ENCODE results near the gene BACE1-AS. TPM values are rescaled to one million over a fixed set of nuclear protein-coding genes. Genes with fewer than 3 reads are reported as not detected.

Gene BACE1-AS
- total RNA-seq (10 to 100 TPM in 3 of 5 donors, 1 to 10 TPM in 2; 4.5 to 11.3 (median 10.1) TPM), total RNA-seq (0.68 to 18.6 (median 4.8) reads per million in 29 experiments)
- total RNA-seq (2013), result 7.8 TPM

- 100% methylated on average over 3 of the region's 8 CpGs for WGBS (ENCODE audit: insufficient coverage)
- Histone ChIP-seq H3K36me3 (ENCODE audit: control insufficient read depth in 2 of 2, extremely low read depth in 1 of 2, insufficient read depth in 1 of 2, low read length in 1 of 2) (peaks cover 11 to 12% of the 10 kb centered on the region in 2 donors), H3K9me3 (no peaks in the 10 kb centered on the region), H3K4me1 (ENCODE audit: control insufficient read depth in 1 of 2, extremely low read depth in 1 of 2, insufficient read depth in 2 of 2, low read length in 2 of 2) (peaks cover 0 to 3% of the 10 kb centered on the region in 2 experiments), H3K27ac (ENCODE audit: low read length) (no peak within 1 kb of the TSS), H3K27me3 (replicated peaks in 1 of 2; ENCODE audit: control insufficient read depth in 2 of 2, extremely low read depth in 1 of 2, insufficient read depth in 2 of 2, low read length in 1 of 2) (no peaks in the 10 kb centered on the region), H3K4me3 (ENCODE audit: control insufficient read depth in 1 of 2, extremely low read depth in 1 of 2, low read length in 1 of 2) (no peak within 1 kb of the TSS)
- CTCF ChIA-PET, result no interaction called here
- no peaks in the 10 kb centered on the region for H3K9me3 Mint-ChIP-seq
- H3K27ac Mint-ChIP-seq, result no peak within 1 kb of the TSS
- peaks cover 0 to 18% (median 6%) of the 10 kb centered on the region in 3 donors for H3K4me1 Mint-ChIP-seq
- H3K4me3 Mint-ChIP-seq, result no peak within 1 kb of the TSS
- POLR2A ChIA-PET, result no interaction called here
- ATAC-seq (replicated peaks in 1 of 4) (no peak), DNase-seq (no peak)
- peaks cover 46% of the 10 kb centered on the region for H3K36me3 Mint-ChIP-seq
- H3K27me3 Mint-ChIP-seq, result no peaks in the 10 kb centered on the region
These were observed at the start of gene BACE1-AS for GRCh38 chr11:117290809-117291396. TSS of gene BACE1-AS (plus strand) at chr11:117291346.

GRCh38 chr11:117248341-117248740 lies 42.8 kb upstream of the BACE1-AS start:
- Mint-ChIP-seq H3K27ac (no peak overlapping the region), H3K36me3 (peaks cover 46% of the 10 kb centered on the region), H3K27me3 (no peaks in the 10 kb centered on the region), H3K4me3 (no peak overlapping the region), H3K9me3 (no peaks in the 10 kb centered on the region), H3K4me1 (no peaks in the 10 kb centered on the region)
- ChIA-PET POLR2A (no interaction called here), CTCF (no interaction called here)
- WGBS (ENCODE audit: insufficient coverage), result 100% methylated on average over 1 of the region's 4 CpGs
- no peak for DNase-seq
- no peaks in the 10 kb centered on the region for H3K4me1 ChIP-seq (ENCODE audit: control insufficient read depth in 1 of 2, extremely low read depth in 1 of 2, insufficient read depth in 2 of 2, low read length in 2 of 2)
- H3K36me3 ChIP-seq (ENCODE audit: control insufficient read depth in 2 of 2, extremely low read depth in 1 of 2, insufficient read depth in 1 of 2, low read length in 1 of 2), result peaks cover 4 to 45% of the 10 kb centered on the region in 2 donors
- no peak overlapping the region for H3K27ac ChIP-seq (ENCODE audit: low read length)
- no peaks in the 10 kb centered on the region for H3K9me3 ChIP-seq
- no peaks in the 10 kb centered on the region for H3K27me3 ChIP-seq (replicated peaks in 1 of 2; ENCODE audit: control insufficient read depth in 2 of 2, extremely low read depth in 1 of 2, insufficient read depth in 2 of 2, low read length in 1 of 2)
- ATAC-seq (replicated peaks in 1 of 4), result no peak
- no peak overlapping the region for H3K4me3 ChIP-seq (ENCODE audit: control insufficient read depth in 1 of 2, extremely low read depth in 1 of 2, low read length in 1 of 2)

- WGBS (ENCODE audit: insufficient coverage), result 100% methylated on average over 1 of the region's 4 CpGs
- ChIA-PET POLR2A (no interaction called here), CTCF (no interaction called here)
- Histone ChIP-seq H3K27ac (ENCODE audit: low read length) (no peak overlapping the region), H3K4me1 (ENCODE audit: control insufficient read depth in 1 of 2, extremely low read depth in 1 of 2, insufficient read depth in 2 of 2, low read length in 2 of 2) (no peaks in the 10 kb centered on the region), H3K36me3 (ENCODE audit: control insufficient read depth in 2 of 2, extremely low read depth in 1 of 2, insufficient read depth in 1 of 2, low read length in 1 of 2) (peaks cover 4 to 42% of the 10 kb centered on the region in 2 donors), H3K27me3 (replicated peaks in 1 of 2; ENCODE audit: control insufficient read depth in 2 of 2, extremely low read depth in 1 of 2, insufficient read depth in 2 of 2, low read length in 1 of 2) (no peaks in the 10 kb centered on the region), H3K4me3 (ENCODE audit: control insufficient read depth in 1 of 2, extremely low read depth in 1 of 2, low read length in 1 of 2) (no peak overlapping the region), H3K9me3 (no peaks in the 10 kb centered on the region)
- H3K27me3 Mint-ChIP-seq, result no peaks in the 10 kb centered on the region
- H3K36me3 Mint-ChIP-seq, result peaks cover 44% of the 10 kb centered on the region
- ATAC-seq (replicated peaks in 1 of 4), result no peak
- DNase-seq, result no peak
- no peak overlapping the region for H3K27ac Mint-ChIP-seq
- no peak overlapping the region for H3K4me3 Mint-ChIP-seq
- H3K4me1 Mint-ChIP-seq, result no peaks in the 10 kb centered on the region
- no peaks in the 10 kb centered on the region for H3K9me3 Mint-ChIP-seq
These were observed 41.6 kb upstream of the BACE1-AS start for GRCh38 chr11:117249571-117249970.

- H3K27me3 ChIP-seq (replicated peaks in 1 of 2; ENCODE audit: control insufficient read depth in 2 of 2, extremely low read depth in 1 of 2, insufficient read depth in 2 of 2, low read length in 1 of 2), result no peaks in the 10 kb centered on the region
- Mint-ChIP-seq H3K27ac (no peak overlapping the region), H3K4me3 (no peak overlapping the region), H3K27me3 (no peaks in the 10 kb centered on the region), H3K9me3 (no peaks in the 10 kb centered on the region), H3K4me1 (no peaks in the 10 kb centered on the region), H3K36me3 (peaks cover 43% of the 10 kb centered on the region)
- H3K4me3 ChIP-seq (ENCODE audit: control insufficient read depth in 1 of 2, extremely low read depth in 1 of 2, low read length in 1 of 2), result no peak overlapping the region
- peaks cover 0 to 28% of the 10 kb centered on the region in 2 donors for H3K36me3 ChIP-seq (ENCODE audit: control insufficient read depth in 2 of 2, extremely low read depth in 1 of 2, insufficient read depth in 1 of 2, low read length in 1 of 2)
- no peak for DNase-seq
- POLR2A ChIA-PET, result no interaction called here
- WGBS (ENCODE audit: insufficient coverage), result 81% methylated on average over 2 of the region's 10 CpGs
- CTCF ChIA-PET, result no interaction called here
- no peak for ATAC-seq (replicated peaks in 1 of 4)
- H3K4me1 ChIP-seq (ENCODE audit: control insufficient read depth in 1 of 2, extremely low read depth in 1 of 2, insufficient read depth in 2 of 2, low read length in 2 of 2), result no peaks in the 10 kb centered on the region
- H3K27ac ChIP-seq (ENCODE audit: low read length), result no peak overlapping the region
- H3K9me3 ChIP-seq, result no peaks in the 10 kb centered on the region
These were observed 39.6 kb upstream of the BACE1-AS start for GRCh38 chr11:117251506-117251905.

GRCh38 chr11:117255966-117256365 lies 35.2 kb upstream of the BACE1-AS start:
- POLR2A ChIA-PET, result no interaction called here
- peaks cover 0 to 2% (median 0%) of the 10 kb centered on the region in 3 donors for H3K4me1 Mint-ChIP-seq
- peaks cover 42% of the 10 kb centered on the region for H3K36me3 Mint-ChIP-seq
- H3K9me3 Mint-ChIP-seq, result no peaks in the 10 kb centered on the region
- Histone ChIP-seq H3K36me3 (ENCODE audit: control insufficient read depth in 2 of 2, extremely low read depth in 1 of 2, insufficient read depth in 1 of 2, low read length in 1 of 2) (peaks cover 0 to 5% of the 10 kb centered on the region in 2 donors), H3K9me3 (no peaks in the 10 kb centered on the region), H3K4me1 (ENCODE audit: control insufficient read depth in 1 of 2, extremely low read depth in 1 of 2, insufficient read depth in 2 of 2, low read length in 2 of 2) (no peaks in the 10 kb centered on the region), H3K4me3 (ENCODE audit: control insufficient read depth in 1 of 2, extremely low read depth in 1 of 2, low read length in 1 of 2) (no peak overlapping the region), H3K27ac (ENCODE audit: low read length) (no peak overlapping the region), H3K27me3 (replicated peaks in 1 of 2; ENCODE audit: control insufficient read depth in 2 of 2, extremely low read depth in 1 of 2, insufficient read depth in 2 of 2, low read length in 1 of 2) (no peaks in the 10 kb centered on the region)
- WGBS (ENCODE audit: insufficient coverage), result 71% methylated on average over 2 of the region's 3 CpGs
- H3K4me3 Mint-ChIP-seq, result no peak overlapping the region
- H3K27me3 Mint-ChIP-seq, result no peaks in the 10 kb centered on the region
- DNase-seq (no peak), ATAC-seq (replicated peaks in 1 of 4) (no peak)
- CTCF ChIA-PET, result interaction anchor here in 1 of 2 donors (0.7 kb wide), 1 partner anchor 1739 kb away, joined by 3 read pairs; no protein-coding TSS in a partner anchor
- no peak overlapping the region for H3K27ac Mint-ChIP-seq

GRCh38 chr11:117256573-117256972 lies 34.6 kb upstream of the BACE1-AS start:
- no CpG with 5 or more reads among the region's 2 CpGs for WGBS (ENCODE audit: insufficient coverage)
- H3K27ac ChIP-seq (ENCODE audit: low read length), result no peak overlapping the region
- Mint-ChIP-seq H3K4me3 (no peak overlapping the region), H3K4me1 (peaks cover 0 to 2% (median 0%) of the 10 kb centered on the region in 3 donors), H3K36me3 (peaks cover 40% of the 10 kb centered on the region), H3K27me3 (no peaks in the 10 kb centered on the region), H3K27ac (no peak overlapping the region), H3K9me3 (no peaks in the 10 kb centered on the region)
- no peaks in the 10 kb centered on the region for H3K27me3 ChIP-seq (replicated peaks in 1 of 2; ENCODE audit: control insufficient read depth in 2 of 2, extremely low read depth in 1 of 2, insufficient read depth in 2 of 2, low read length in 1 of 2)
- peaks cover 0 to 5% of the 10 kb centered on the region in 2 donors for H3K36me3 ChIP-seq (ENCODE audit: control insufficient read depth in 2 of 2, extremely low read depth in 1 of 2, insufficient read depth in 1 of 2, low read length in 1 of 2)
- no peaks in the 10 kb centered on the region for H3K9me3 ChIP-seq
- DNase-seq (no peak), ATAC-seq (replicated peaks in 1 of 4) (no peak)
- CTCF ChIA-PET, result no interaction called here
- POLR2A ChIA-PET, result no interaction called here
- H3K4me1 ChIP-seq (ENCODE audit: control insufficient read depth in 1 of 2, extremely low read depth in 1 of 2, insufficient read depth in 2 of 2, low read length in 2 of 2), result no peaks in the 10 kb centered on the region
- no peak overlapping the region for H3K4me3 ChIP-seq (ENCODE audit: control insufficient read depth in 1 of 2, extremely low read depth in 1 of 2, low read length in 1 of 2)
